ENCODE data around the gene ZNF25. TPM values are rescaled to one million over a fixed set of nuclear protein-coding genes. Genes with fewer than 3 reads are reported as not detected.
A peak's percentile ranks its signal among the peaks of the same experiment; 100 is the strongest.
"Not testable (repeated sequence)": the region's sequence is repeated elsewhere in the genome, so short reads cannot be mapped to it uniquely, and the experiment has no call there.

Gene ZNF25
- 3.2 TPM for polyA plus RNA-seq (2013, experiment 1 of 2)
- polyA plus RNA-seq (2013, experiment 2 of 2) = 3.4 TPM

DNA sequence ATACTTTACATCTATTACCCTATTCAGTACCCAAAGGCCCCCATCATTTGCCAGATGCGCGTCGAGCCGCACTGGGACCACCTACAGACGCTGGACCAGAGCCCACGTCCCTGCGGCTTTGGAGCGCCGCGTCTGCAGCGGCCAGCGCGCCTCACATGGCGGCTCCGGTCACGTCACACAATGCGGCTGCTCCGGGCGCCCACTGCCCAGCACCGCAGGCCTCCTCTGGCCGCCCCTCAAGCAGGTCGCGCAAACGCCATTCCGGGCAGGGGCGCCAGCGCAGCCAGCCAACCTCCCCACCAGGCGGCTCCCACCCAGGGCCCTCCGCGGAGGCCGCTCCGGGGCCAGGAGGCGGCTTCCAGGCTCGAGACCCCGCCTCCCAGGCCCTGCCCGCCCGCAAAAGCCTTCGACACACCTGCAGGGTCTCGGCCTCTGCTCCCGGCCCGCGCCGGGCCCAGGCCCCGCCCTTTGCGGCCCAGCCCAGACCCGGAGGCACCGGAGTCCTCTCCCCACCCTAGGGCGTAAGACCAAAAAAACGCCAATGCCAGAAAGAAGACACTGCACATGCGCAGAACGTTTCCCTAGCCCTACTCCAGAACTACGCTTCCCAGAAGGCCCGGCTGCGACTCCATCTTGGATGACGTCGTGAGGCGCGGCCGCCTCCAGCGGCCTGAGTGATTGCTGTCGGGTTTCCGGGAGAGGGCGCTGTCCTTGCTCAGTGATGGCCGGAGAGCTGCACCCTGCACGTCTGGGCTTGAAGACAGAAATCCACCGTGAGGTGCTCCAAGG, at the start of gene ZNF25:
TSS of gene ZNF25 (minus strand) at position 557 of the 789 bp plus-strand sequence. CDS start 4,925 bp downstream, outside the sequence.
- no peaks in the 10 kb centered on the region for H3K9me3 ChIP-seq (ENCODE audit: control insufficient read depth, low read length)
- peak within 1 kb of the TSS; percentile 60 for H3K4me3 ChIP-seq (ENCODE audit: extremely low read depth, insufficient read depth, low read length, poor library complexity, severe bottlenecking)
- H3K27ac ChIP-seq (ENCODE audit: low read depth, low read length, severe bottlenecking) = peak within 1 kb of the TSS; percentile 88
- H3K36me3 ChIP-seq (ENCODE audit: control insufficient read depth, insufficient read depth, low read length) = no peaks in the 10 kb centered on the region
- 0 to 1% methylated on average over 55 to 61 of the region's 66 CpGs for WGBS, 2 experiments (ENCODE audit: insufficient coverage in 2 of 2)
- H3K4me1 ChIP-seq (ENCODE audit: control insufficient read depth, insufficient read depth, low read length, poor library complexity, severe bottlenecking) = no peaks in the 10 kb centered on the region

DNA sequence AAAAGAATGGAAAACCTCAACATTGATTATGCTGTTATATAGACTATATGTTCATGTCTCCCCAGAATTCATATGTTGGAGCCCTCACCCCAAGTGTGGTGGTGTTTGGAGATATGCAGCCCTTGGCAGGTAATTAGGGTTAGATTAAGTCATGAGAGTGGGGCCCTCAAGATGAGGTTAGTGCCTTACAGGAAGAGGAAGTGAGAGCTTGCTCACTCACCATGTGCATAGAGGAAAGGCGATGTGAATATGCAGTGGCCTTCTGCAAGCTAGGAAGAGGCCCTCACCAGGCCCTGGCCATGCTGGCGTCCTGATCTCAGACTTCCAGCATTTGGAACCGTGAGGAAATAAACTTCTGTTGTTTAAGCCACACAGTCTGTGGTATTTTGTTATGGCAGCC, 48.8 kb upstream of the ZNF25 start:
- H3K9me3 ChIP-seq (ENCODE audit: control insufficient read depth, low read length) = no peaks in the 10 kb centered on the region
- no peak overlapping the region for H3K4me3 ChIP-seq (ENCODE audit: extremely low read depth, insufficient read depth, low read length, poor library complexity, severe bottlenecking)
- H3K4me1 ChIP-seq (ENCODE audit: control insufficient read depth, insufficient read depth, low read length, poor library complexity, severe bottlenecking) = no peaks in the 10 kb centered on the region
- no peak overlapping the region for H3K27ac ChIP-seq (ENCODE audit: low read depth, low read length, severe bottlenecking)
- H3K36me3 ChIP-seq (ENCODE audit: control insufficient read depth, insufficient read depth, low read length) = peaks cover 62% of the 10 kb centered on the region
- WGBS, 2 experiments (ENCODE audit: insufficient coverage in 2 of 2) = 90 to 96% methylated on average over 3 of the region's 3 CpGs

DNA sequence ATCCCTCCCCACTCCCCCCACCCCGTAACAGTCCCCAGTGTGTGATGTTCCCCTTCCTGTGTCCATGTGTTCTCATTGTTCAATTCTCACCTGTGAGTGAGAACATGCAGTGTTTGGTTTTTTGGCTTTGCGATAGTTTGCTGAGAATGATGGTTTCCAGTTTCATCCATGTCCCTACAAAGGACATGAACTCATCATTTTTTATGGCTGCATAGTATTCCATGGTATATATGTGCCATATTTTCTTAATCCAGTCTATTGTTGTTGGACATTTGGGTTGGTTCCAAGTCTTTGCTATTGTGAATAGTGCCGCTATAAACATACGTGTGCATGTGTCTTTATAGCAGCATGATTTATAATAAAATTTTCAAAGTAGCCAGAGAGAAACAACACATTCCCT, 42.7 kb upstream of the ZNF25 start:
- not testable (repeated sequence) for H3K27ac ChIP-seq (ENCODE audit: low read depth, low read length, severe bottlenecking); H3K9me3 ChIP-seq (ENCODE audit: control insufficient read depth, low read length); H3K4me1 ChIP-seq (ENCODE audit: control insufficient read depth, insufficient read depth, low read length, poor library complexity, severe bottlenecking); H3K4me3 ChIP-seq (ENCODE audit: extremely low read depth, insufficient read depth, low read length, poor library complexity, severe bottlenecking)
- WGBS, 2 experiments (ENCODE audit: insufficient coverage in 2 of 2) = no CpG with 5 or more reads among the region's 4 CpGs
- H3K36me3 ChIP-seq (ENCODE audit: control insufficient read depth, insufficient read depth, low read length) = peaks cover 64% of the 10 kb centered on the region

DNA sequence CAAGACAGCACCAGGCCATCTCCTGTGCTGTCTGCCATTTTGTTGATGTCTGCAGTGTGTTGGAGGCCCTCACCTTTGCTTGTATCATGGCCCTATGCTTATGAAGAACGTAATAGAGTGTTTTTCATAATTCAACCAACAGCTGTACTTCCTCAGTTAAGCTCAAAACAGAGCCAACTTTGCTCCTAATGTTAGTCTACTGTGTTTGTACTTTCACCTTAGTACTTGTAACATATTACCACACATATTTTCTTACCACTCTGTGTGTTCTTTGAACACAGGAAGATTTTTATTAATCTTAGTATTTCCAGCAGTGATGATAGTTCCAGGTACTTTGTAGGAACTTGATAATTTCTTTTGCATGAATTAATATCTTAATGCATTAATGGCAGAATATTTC, 39.9 kb upstream of the ZNF25 start:
- no CpG with 5 or more reads among the region's 1 CpG for WGBS, 2 experiments (ENCODE audit: insufficient coverage in 2 of 2)
- Histone ChIP-seq H3K27ac (ENCODE audit: low read depth, low read length, severe bottlenecking) (no peak overlapping the region), H3K36me3 (ENCODE audit: control insufficient read depth, insufficient read depth, low read length) (peaks cover 69% of the 10 kb centered on the region), H3K4me1 (ENCODE audit: control insufficient read depth, insufficient read depth, low read length, poor library complexity, severe bottlenecking) (no peaks in the 10 kb centered on the region), H3K9me3 (ENCODE audit: control insufficient read depth, low read length) (no peaks in the 10 kb centered on the region), H3K4me3 (ENCODE audit: extremely low read depth, insufficient read depth, low read length, poor library complexity, severe bottlenecking) (no peak overlapping the region)

DNA sequence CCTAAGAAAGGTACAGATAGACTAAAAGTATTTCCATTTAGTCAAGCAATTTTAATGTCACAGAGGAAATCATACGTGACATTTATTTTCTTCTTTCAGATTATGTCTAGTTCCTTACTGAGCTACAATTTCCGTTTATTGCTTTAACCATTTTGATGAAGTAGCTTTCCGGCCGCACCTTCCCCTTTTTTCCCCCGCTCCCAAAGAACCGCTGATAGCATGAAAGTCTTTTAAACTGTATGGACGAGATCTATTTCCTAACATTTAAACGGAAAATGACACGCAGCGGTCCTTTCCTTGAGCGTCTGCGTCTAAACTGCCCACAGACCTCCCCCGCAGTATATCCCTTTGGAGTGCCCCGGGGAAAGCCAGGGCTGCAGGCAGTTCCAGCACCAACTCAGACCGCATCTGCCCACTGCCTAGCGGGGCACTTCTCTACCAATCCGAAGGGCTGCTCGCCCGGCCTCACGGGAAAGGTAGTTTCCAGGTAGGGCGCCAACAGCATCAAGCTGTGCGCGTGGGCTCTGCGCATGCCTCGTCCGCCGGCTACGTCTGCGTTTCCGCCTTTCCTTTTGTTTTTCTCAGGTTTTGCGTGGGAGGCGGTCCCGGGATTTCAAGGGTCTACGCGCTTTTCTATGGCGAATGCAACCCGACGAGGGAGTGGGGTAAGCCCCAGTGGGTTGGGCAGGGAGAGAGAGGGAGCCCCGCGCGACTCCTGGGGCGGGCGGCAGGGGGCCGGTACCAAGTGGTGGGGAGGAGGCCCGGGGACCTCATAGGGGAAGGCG, 33.9 kb upstream of the ZNF25 start, which contains the start of gene ZNF33A:
TSS of gene ZNF33A (plus strand) at position 557 of the 785 bp plus-strand sequence. CDS start 1,667 bp downstream, outside the sequence.
- Histone ChIP-seq H3K27ac (ENCODE audit: low read depth, low read length, severe bottlenecking) (peak within 1 kb of the TSS; percentile 93), H3K4me1 (ENCODE audit: control insufficient read depth, insufficient read depth, low read length, poor library complexity, severe bottlenecking) (no peaks in the 10 kb centered on the region), H3K9me3 (ENCODE audit: control insufficient read depth, low read length) (no peaks in the 10 kb centered on the region), H3K4me3 (ENCODE audit: extremely low read depth, insufficient read depth, low read length, poor library complexity, severe bottlenecking) (peak within 1 kb of the TSS; percentile 76), H3K36me3 (ENCODE audit: control insufficient read depth, insufficient read depth, low read length) (peaks cover 25% of the 10 kb centered on the region)
- WGBS, 2 experiments (ENCODE audit: insufficient coverage in 2 of 2) = 1 to 2% methylated on average over 33 to 37 of the region's 46 CpGs

DNA sequence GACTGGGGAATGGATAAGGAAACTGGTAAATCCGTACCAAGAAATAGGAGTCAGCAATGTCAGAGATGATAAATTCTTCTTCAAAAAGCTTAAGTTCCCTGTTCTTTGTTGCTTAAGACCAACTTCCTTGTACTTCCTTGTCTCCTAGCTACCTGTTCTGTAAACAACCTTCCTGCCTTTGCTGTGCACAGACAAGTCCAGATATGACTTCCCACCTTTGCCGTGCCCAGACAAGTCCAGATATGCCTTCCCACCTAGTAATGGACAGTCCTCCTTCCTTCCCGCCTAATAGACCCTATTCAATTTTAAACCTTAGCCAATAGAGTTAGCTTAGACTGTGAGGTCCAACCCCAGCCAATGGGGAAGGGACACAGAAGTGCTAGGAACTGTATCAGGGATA, 31.5 kb upstream of the ZNF25 start:
- WGBS, 2 experiments (ENCODE audit: insufficient coverage in 2 of 2) = 74 to 92% methylated on average over 1 to 2 of the region's 3 CpGs
- Histone ChIP-seq H3K36me3 (ENCODE audit: control insufficient read depth, insufficient read depth, low read length) (peaks cover 3% of the 10 kb centered on the region), H3K4me3 (ENCODE audit: extremely low read depth, insufficient read depth, low read length, poor library complexity, severe bottlenecking) (no peak overlapping the region), H3K9me3 (ENCODE audit: control insufficient read depth, low read length) (no peaks in the 10 kb centered on the region), H3K27ac (ENCODE audit: low read depth, low read length, severe bottlenecking) (no peak overlapping the region), H3K4me1 (ENCODE audit: control insufficient read depth, insufficient read depth, low read length, poor library complexity, severe bottlenecking) (no peaks in the 10 kb centered on the region)

DNA sequence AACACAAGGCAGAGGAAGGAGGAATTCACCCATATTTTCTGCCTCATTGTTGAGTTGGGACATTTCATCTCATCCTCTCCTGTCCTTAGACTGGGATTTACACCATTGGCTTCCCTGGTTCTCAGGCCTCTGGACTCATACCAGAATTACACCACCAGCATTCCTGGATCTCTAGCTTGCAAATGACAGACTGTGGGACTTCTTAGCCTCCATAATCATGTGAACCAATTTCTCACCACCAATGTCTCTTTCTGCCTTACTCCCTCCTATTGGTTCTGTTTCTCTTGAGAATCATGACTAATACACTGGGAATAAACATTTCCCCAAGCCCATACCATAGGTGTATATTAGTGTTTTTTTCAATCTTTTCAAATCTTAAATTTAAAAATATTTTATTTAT, 31.1 kb upstream of the ZNF25 start:
- H3K9me3 ChIP-seq (ENCODE audit: control insufficient read depth, low read length) = no peaks in the 10 kb centered on the region
- no peak overlapping the region for H3K4me3 ChIP-seq (ENCODE audit: extremely low read depth, insufficient read depth, low read length, poor library complexity, severe bottlenecking)

DNA sequence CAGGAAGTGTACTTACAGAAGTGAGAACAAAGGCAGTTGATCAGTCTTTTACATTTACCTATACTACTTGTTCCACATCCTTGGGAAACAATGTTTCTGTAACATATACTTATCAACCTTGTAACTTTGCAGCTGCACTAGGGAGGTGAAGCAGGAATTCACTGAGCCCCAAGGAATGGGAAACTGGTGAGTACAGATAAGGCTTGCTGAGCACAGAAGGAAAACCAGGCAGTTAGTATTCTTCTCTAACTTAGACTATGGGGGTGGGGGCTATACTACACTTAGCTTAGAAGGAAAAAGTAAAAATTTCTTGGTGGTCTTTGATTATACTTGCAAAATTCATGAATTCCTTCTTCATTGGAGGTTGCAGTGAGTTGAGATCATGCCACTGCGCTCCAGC, 27.1 kb upstream of the ZNF25 start:
- WGBS, 2 experiments (ENCODE audit: insufficient coverage in 2 of 2) = no CpG with 5 or more reads among the region's 1 CpG
- Histone ChIP-seq H3K36me3 (ENCODE audit: control insufficient read depth, insufficient read depth, low read length) (no peaks in the 10 kb centered on the region), H3K4me3 (ENCODE audit: extremely low read depth, insufficient read depth, low read length, poor library complexity, severe bottlenecking) (no peak overlapping the region), H3K9me3 (ENCODE audit: control insufficient read depth, low read length) (no peaks in the 10 kb centered on the region), H3K4me1 (ENCODE audit: control insufficient read depth, insufficient read depth, low read length, poor library complexity, severe bottlenecking) (no peaks in the 10 kb centered on the region), H3K27ac (ENCODE audit: low read depth, low read length, severe bottlenecking) (no peak overlapping the region)

More for the DNA sequence above, 31.1 kb upstream of the ZNF25 start:
- no peak overlapping the region for H3K27ac ChIP-seq (ENCODE audit: low read depth, low read length, severe bottlenecking)
- no peaks in the 10 kb centered on the region for H3K4me1 ChIP-seq (ENCODE audit: control insufficient read depth, insufficient read depth, low read length, poor library complexity, severe bottlenecking)
- H3K36me3 ChIP-seq (ENCODE audit: control insufficient read depth, insufficient read depth, low read length) = no peaks in the 10 kb centered on the region

DNA sequence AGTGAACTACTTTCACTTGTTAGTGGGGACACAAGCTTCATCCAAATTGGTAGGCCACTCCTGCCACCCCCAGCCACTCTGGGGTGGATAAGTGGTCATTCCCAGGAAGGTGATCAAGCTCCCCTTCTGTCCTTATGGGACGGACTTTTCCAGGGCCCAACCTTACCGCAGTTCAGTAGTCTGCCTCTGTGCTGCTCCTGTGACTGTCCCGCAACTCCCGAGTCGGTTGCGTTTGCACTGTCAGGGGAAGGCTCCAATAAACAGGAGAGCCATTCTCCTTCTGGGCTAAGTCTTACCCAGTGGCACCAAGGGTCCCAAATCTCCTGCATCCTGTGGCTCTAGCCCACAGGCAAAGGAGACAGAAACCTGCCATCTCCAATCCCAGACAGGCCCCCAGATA, 26.6 kb upstream of the ZNF25 start:
- WGBS, 2 experiments (ENCODE audit: insufficient coverage in 2 of 2) = 89 to 97% methylated on average over 6 of the region's 6 CpGs
- Histone ChIP-seq H3K4me1 (ENCODE audit: control insufficient read depth, insufficient read depth, low read length, poor library complexity, severe bottlenecking) (no peaks in the 10 kb centered on the region), H3K9me3 (ENCODE audit: control insufficient read depth, low read length) (no peaks in the 10 kb centered on the region), H3K4me3 (ENCODE audit: extremely low read depth, insufficient read depth, low read length, poor library complexity, severe bottlenecking) (no peak overlapping the region), H3K36me3 (ENCODE audit: control insufficient read depth, insufficient read depth, low read length) (no peaks in the 10 kb centered on the region), H3K27ac (ENCODE audit: low read depth, low read length, severe bottlenecking) (no peak overlapping the region)

DNA sequence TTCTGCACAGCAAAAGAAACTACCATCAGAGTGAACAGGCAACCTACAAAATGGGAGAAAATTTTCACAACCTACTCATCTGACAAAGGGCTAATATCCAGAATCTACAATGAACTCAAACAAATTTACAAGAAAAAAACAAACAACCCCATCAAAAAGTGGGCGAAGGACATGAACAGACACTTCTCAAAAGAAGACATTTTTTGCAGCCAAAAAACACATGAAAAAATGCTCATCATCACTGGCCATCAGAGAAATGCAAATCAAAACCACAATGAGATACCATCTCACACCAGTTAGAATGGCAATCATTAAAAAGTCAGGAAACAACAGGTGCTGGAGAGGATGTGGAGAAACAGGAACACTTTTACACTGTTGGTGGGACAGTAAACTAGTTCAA, 24.0 kb upstream of the ZNF25 start:
- not testable (repeated sequence) for H3K4me1 ChIP-seq (ENCODE audit: control insufficient read depth, insufficient read depth, low read length, poor library complexity, severe bottlenecking); H3K27ac ChIP-seq (ENCODE audit: low read depth, low read length, severe bottlenecking); H3K9me3 ChIP-seq (ENCODE audit: control insufficient read depth, low read length); H3K4me3 ChIP-seq (ENCODE audit: extremely low read depth, insufficient read depth, low read length, poor library complexity, severe bottlenecking); H3K36me3 ChIP-seq (ENCODE audit: control insufficient read depth, insufficient read depth, low read length)
- WGBS, 2 experiments (ENCODE audit: insufficient coverage in 2 of 2) = no CpG with 5 or more reads among the region's 1 CpG

DNA sequence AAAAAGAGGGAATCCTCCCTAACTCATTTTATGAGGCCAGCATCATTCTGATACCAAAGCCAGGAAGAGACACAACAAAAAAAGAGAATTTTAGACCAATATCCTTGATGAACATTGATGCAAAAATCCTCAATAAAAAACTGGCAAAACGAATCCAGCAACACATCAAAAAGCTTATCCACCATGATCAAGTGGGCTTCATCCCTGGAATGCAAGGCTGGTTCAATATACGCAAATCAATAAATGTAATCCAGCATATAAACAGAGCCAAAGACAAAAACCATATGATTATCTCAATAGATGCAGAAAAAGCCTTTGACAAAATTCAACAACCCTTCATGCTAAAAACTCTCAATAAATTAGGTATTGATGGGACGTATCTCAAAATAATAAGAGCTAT, 22.5 kb upstream of the ZNF25 start:
- not testable (repeated sequence) for H3K4me1 ChIP-seq (ENCODE audit: control insufficient read depth, insufficient read depth, low read length, poor library complexity, severe bottlenecking); H3K27ac ChIP-seq (ENCODE audit: low read depth, low read length, severe bottlenecking); H3K36me3 ChIP-seq (ENCODE audit: control insufficient read depth, insufficient read depth, low read length); H3K9me3 ChIP-seq (ENCODE audit: control insufficient read depth, low read length); H3K4me3 ChIP-seq (ENCODE audit: extremely low read depth, insufficient read depth, low read length, poor library complexity, severe bottlenecking)
- no CpG with 5 or more reads among the region's 3 CpGs for WGBS, 2 experiments (ENCODE audit: insufficient coverage in 2 of 2)
